GM12878 (cell line): ENCODE data around the gene ZNF222.

Experiments
- BRCA1 ChIP-seq: IDR thresholded peaks from 2 replicates; pipeline ENCODE4 v1.6.1; 2011; ENCODE audit warnings: low read depth, low read length, improper control_type of control experiment
- CTCF ChIP-seq, 3 experiments: IDR thresholded peaks in 2 of 3; conservative IDR thresholded peaks in 1 of 3; 2 replicates each; pipeline ENCODE4 v1.5.1; 2011; ENCODE audit warnings: low read depth in 3 of 3, low read length in 3 of 3, mild to moderate bottlenecking in 3 of 3, control low read depth in 2 of 3, moderate library complexity in 2 of 3, inconsistent platforms in 1 of 3, mixed read lengths in 1 of 3; ENCODE audit not compliant: control insufficient read depth in 2 of 3, insufficient read depth in 1 of 3; ENCODE audit errors: extremely low read depth in 1 of 3
- E2F4 ChIP-seq: IDR thresholded peaks from 2 replicates; pipeline ENCODE4 v1.6.1; 2012; ENCODE audit warnings: low read depth, low read length, improper control_type of control experiment
- KDM1A ChIP-seq: fragments of 200-600 bp; sonication (generic); IDR thresholded peaks from 2 replicates; pipeline ENCODE4 v1.6.1; 2016; ENCODE audit warnings: borderline replicate concordance
- NFIC ChIP-seq: IDR thresholded peaks from 2 replicates; pipeline ENCODE4 v1.6.1; 2012; ENCODE audit warnings: low read depth, mild to moderate bottlenecking, inconsistent platforms, low read length, moderate library complexity
- NFYB ChIP-seq: IDR thresholded peaks from 2 replicates; pipeline ENCODE4 v1.6.1; 2011; ENCODE audit warnings: low read depth, mild to moderate bottlenecking, low read length, improper control_type of control experiment, moderate library complexity; ENCODE audit not compliant: insufficient read depth

- TF ChIP-seq BRCA1 = no peak
- TF ChIP-seq NFYB = no peak
- no peak for TF ChIP-seq NFIC
- no peak for TF ChIP-seq CTCF (IDR thresholded peaks at IDR 0.05 in 2 of 3, conservative IDR thresholded peaks at IDR 0.05 in 1 of 3; ENCODE audit: control insufficient read depth in 2 of 3, extremely low read depth in 1 of 3, insufficient read depth in 1 of 3, low read depth in 3 of 3, low read length in 3 of 3)
- TF ChIP-seq E2F4 = no peak
- TF ChIP-seq KDM1A = no peak
These were observed 23.0 kb upstream of the ZNF222 start for GRCh38 chr19:44002212-44002565.
